HUDEP-2 (cell line): ENCODE results near the gene RYR3.

Experiments used
- DNase-seq, 76 experiments: peaks; one replicate each; lab custom pipeline; 2025; ENCODE audit not compliant: unreplicated experiment in 76 of 76; lab: John Stamatoyannopoulos, UW

Gene RYR3

DNA sequence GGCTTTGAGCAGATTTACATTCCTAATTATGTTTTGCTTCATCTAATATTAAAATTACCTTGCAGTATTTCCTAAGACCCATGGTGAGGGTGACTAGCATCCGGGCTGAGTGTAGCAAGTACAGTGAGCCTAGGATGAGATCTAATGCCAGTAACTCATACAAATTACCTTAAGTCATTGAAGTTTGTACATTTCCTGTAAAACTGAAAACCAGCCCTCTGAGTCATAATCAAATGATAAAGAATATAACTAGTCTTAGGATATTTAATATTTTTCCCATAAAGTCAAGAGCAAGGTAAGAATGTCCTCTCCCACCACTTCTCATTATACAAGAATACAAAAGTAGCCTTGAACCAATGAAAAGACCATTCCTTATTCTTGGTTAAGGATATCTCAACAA, 602.7 kb downstream of the RYR3 start:
- DNase-seq, result no peak
